H1 (cell line): ENCODE results near the gene CIAO2B.

Experiments
- BRCA1 ChIP-seq: IDR thresholded peaks from 2 replicates; pipeline ENCODE4 v1.6.1; 2012; ENCODE audit warnings: low read depth, low read length, improper control_type of control experiment
- POLR2A ChIP-seq, 2 experiments: IDR thresholded peaks; 1 replicate in 1 of 2; 2 replicates in 1 of 2; pipeline ENCODE4 v1.6.1; 2011; ENCODE audit warnings: low read depth in 2 of 2, low read length in 2 of 2, mild to moderate bottlenecking in 2 of 2; ENCODE audit errors: control extremely low read depth in 1 of 2
- POLR2AphosphoS5 ChIP-seq: IDR thresholded peaks from 2 replicates; pipeline ENCODE4 v1.6.1; 2011; ENCODE audit warnings: low read depth, low read length
- TAF1 ChIP-seq: IDR thresholded peaks from 2 replicates; pipeline ENCODE4 v1.6.1; 2011; ENCODE audit warnings: mild to moderate bottlenecking, low read depth, low read length
- TF ChIP-seq, protein P1 (sequence below), 3 experiments: IDR thresholded peaks; 1 replicate in 2 of 3; 2 replicates in 1 of 3; pipeline versions ENCODE4 v1.5.1 to v1.6.1; 2011; ENCODE audit warnings: low read length in 3 of 3, mild to moderate bottlenecking in 3 of 3, inconsistent platforms in 2 of 3, low read depth in 1 of 3, moderate library complexity in 1 of 3; ENCODE audit not compliant: insufficient read depth in 1 of 3; ENCODE audit errors: control extremely low read depth in 1 of 3
- TF ChIP-seq, protein P2 (sequence below): IDR thresholded peaks from 2 replicates; pipeline ENCODE4 v1.6.1; 2011; ENCODE audit warnings: low read length, improper control_type of control experiment
- TF ChIP-seq, protein P3 (sequence below): IDR thresholded peaks from 2 replicates; pipeline ENCODE4 v1.6.1; 2011; ENCODE audit warnings: low read depth, mild to moderate bottlenecking, low read length; ENCODE audit not compliant: insufficient read depth

DNA sequence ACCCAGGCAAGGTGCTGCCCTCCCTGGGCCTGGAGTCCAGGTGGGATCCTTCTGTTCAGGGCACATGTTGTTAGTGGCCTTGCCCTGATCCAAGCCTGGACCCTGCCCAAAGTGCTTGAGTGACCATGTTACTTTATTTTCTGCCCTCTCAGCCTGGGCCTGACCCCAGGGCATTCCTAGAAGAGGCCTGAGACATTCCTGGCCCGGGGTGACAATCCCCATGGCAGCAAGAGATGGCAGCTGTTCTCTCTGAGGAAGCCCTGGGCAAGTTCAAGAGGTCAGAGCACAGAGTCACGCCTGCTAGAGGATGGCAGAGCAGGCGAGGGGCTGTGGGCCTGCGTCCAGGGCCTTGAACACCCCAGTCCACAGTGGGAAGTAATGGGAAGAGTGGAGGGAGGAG, 20.5 kb downstream of the CIAO2B start:
- TF ChIP-seq, protein P1, sequence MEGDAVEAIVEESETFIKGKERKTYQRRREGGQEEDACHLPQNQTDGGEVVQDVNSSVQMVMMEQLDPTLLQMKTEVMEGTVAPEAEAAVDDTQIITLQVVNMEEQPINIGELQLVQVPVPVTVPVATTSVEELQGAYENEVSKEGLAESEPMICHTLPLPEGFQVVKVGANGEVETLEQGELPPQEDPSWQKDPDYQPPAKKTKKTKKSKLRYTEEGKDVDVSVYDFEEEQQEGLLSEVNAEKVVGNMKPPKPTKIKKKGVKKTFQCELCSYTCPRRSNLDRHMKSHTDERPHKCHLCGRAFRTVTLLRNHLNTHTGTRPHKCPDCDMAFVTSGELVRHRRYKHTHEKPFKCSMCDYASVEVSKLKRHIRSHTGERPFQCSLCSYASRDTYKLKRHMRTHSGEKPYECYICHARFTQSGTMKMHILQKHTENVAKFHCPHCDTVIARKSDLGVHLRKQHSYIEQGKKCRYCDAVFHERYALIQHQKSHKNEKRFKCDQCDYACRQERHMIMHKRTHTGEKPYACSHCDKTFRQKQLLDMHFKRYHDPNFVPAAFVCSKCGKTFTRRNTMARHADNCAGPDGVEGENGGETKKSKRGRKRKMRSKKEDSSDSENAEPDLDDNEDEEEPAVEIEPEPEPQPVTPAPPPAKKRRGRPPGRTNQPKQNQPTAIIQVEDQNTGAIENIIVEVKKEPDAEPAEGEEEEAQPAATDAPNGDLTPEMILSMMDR (IDR thresholded peaks at IDR 0.05; ENCODE audit: control extremely low read depth in 1 of 3, insufficient read depth in 1 of 3, low read depth in 1 of 3, low read length in 3 of 3) = no peak
- no peak for TF ChIP-seq TAF1
- no peak for TF ChIP-seq POLR2AphosphoS5
- TF ChIP-seq BRCA1 = no peak
- TF ChIP-seq, protein P2, sequence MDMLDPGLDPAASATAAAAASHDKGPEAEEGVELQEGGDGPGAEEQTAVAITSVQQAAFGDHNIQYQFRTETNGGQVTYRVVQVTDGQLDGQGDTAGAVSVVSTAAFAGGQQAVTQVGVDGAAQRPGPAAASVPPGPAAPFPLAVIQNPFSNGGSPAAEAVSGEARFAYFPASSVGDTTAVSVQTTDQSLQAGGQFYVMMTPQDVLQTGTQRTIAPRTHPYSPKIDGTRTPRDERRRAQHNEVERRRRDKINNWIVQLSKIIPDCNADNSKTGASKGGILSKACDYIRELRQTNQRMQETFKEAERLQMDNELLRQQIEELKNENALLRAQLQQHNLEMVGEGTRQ = no peak
- TF ChIP-seq, protein P3, sequence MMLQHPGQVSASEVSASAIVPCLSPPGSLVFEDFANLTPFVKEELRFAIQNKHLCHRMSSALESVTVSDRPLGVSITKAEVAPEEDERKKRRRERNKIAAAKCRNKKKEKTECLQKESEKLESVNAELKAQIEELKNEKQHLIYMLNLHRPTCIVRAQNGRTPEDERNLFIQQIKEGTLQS = no peak
- no peak for TF ChIP-seq POLR2A (IDR thresholded peaks at IDR 0.05; ENCODE audit: control extremely low read depth in 1 of 2, low read depth in 2 of 2, low read length in 2 of 2)
